Stimulated activated CD8-positive, alpha-beta memory T cell treated with anti-CD3 and anti-CD28 coated beads, Interleukin-7, amount 100 ng/mL, for 48 hours (primary cell): ENCODE data around the gene CACNA1E.

ENCODE experiments used
- DNase-seq, 2 donors: peaks; one replicate each; pipeline ENCODE4 v3.0.0-alpha.2; 2020; ENCODE audit warnings: low read depth in 1 of 2; ENCODE audit errors: extremely low read depth in 1 of 2

Gene CACNA1E

GRCh38 chr1:181674617-181675016, 191.3 kb downstream of the CACNA1E start:
- DNase-seq = no peak

DNA sequence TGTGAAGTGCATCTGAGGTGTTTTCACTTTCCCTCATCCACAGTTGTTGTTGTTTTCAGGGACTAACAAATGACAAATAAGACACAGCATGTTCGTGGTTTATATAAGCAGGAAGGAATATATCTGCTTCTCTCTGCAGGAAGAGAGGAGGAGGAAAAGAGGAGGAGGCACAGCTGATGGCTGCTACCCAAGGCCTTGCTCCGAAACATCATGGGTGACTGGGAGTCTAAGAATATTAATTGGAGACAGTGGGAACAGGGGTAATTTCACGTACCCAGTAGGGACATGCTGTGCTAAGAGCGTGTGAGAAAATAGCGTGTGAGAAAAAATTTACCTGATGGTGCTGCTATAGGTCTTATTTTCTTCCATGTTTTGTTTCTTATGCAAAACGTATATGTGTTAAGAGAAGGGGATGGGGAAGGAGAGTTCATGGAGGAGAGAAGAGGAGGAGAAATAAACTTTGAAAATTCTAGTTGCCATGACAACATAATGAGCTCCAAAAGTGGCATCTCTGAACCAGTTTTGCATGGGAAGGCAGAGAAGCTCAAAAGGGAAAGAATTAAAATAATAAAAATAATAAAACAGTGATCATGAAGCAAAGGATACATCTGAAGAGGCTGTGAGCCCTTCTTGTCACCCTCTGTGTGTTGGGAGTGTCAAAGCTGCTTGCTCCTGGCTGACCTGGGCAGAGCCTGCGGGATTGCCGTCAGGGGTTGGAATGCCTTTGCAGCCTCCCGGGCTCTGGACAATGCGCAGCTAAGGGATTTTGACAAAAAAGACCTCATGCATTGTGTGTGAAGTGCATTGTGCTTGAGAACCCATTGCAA, 192.0 kb downstream of the CACNA1E start:
- DNase-seq = no peak

GRCh38 chr1:181675918-181676190, 192.5 kb downstream of the CACNA1E start:
- DNase-seq = no peak

DNA sequence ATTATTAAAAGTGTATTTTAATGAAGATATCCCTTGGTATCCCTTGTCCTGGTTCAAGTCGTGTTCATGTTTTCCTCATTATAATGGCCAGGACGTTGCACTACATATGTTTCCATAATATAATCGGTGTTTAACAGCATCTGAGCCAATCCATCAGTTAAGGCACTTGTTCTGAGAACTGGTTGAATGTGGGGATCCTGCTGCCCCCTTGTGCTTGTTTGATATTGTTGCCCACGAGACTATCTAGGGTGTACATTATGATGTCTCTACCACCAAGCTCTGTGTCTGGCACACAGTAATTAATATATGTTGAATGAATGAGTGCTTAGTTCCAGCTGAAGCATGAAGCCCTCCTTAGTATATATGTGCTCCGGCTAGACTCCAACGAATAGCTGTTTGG, 193.0 kb downstream of the CACNA1E start:
- DNase-seq = no peak

- DNase-seq = no peak
Measured at GRCh38 chr1:181680332-181680731, 197.0 kb downstream of the CACNA1E start.

- no peak for DNase-seq
Measured at GRCh38 chr1:181680871-181681270, 197.6 kb downstream of the CACNA1E start.

GRCh38 chr1:181685211-181685610, 201.9 kb downstream of the CACNA1E start:
- DNase-seq = no peak

- no peak for DNase-seq
Measured at GRCh38 chr1:181701891-181702290, 218.6 kb downstream of the CACNA1E start.

GRCh38 chr1:181704546-181704945, 221.2 kb downstream of the CACNA1E start:
- no peak for DNase-seq

GRCh38 chr1:181711820-181712219, 228.5 kb downstream of the CACNA1E start:
- DNase-seq = no peak

DNA sequence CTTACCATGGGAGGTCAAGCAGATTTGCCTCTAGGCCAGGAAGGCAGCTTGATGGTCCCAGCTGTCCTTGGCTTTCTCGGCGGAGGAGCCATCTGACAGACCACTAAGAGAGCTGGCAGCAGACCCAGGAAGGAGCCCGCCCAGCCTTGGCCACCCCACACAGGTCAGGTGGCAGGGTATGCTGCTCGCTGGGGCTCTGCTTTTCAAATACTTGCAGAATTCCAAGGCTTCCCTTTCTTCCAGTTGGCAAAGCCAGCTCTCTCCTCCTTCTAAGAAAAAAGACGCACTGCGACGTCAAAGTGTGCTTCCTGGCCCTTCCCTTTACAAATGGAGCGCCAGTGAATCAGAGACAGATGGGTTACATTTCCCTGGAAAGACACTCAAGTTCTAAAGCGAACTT, 229.4 kb downstream of the CACNA1E start:
- no peak for DNase-seq

DNA sequence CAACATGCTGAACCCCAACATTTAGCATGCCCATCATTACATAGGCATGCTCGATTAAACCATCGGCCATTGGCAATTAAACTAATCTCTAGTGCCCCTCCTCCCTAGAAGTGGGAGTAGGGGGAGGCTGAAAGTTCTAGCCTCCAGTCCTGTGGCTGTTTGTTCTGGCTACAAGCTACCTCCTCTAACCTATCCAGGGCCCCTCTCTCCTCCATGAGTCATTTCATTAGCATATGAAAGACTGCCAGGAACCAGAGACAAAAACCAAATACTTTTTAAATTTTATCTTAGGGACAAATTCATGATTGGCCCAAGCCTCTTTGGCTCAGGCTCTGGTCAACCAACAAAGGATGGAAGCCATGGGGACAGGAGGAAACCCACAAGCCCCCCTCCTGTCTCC, 231.1 kb downstream of the CACNA1E start:
- no peak for DNase-seq

DNA sequence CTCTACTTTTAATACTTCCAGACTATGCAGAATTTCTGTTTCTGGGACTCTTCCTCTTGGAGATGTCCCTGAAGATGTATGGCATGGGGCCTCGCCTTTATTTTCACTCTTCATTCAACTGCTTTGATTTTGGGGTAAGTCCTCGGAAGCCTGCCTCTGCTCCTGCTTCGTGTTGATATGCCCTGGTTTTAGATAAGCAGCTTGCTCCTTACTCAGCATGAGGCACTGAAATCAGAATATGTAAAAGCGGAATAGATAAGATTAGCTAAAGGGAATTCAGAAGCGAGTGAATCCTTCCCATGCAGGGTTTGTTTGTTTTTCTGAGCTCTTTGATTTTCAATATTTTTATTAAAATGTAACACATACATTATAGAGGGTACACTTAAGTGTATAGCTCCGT, 234.7 kb downstream of the CACNA1E start:
- DNase-seq = no peak

DNA sequence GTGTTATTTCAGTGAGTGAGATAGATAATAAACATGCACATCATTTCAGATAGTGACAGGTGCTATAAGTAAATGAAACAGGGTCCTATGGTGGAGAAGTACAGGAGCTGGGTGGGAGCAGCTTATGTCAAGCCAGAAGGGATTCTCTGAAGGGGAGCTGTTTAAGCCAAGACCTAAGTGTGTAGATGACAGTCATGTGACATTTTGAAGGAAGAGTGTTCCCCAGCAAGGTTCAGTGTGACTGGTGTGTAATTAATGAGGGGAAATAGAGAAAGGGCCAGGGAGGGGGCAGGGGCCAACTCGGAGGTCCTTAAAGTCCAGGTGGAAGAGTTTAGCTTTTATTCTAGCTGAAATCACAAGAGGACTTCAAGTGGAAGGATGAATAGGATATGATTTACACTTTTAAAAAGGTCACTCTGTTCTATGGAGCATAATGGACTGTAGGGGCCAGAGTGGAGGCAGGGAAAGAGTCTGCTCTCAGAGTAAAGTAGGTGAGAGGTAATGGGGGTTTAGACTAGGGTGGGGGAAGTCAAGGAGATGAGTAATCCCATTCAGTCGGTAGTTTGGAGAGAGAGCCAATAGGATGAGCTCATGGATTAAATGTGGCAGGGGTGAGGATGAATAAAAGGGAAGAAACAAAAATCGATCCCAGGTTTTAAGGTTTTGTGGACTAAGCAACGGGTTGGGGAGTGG, 243.1 kb downstream of the CACNA1E start:
- no peak for DNase-seq

DNA sequence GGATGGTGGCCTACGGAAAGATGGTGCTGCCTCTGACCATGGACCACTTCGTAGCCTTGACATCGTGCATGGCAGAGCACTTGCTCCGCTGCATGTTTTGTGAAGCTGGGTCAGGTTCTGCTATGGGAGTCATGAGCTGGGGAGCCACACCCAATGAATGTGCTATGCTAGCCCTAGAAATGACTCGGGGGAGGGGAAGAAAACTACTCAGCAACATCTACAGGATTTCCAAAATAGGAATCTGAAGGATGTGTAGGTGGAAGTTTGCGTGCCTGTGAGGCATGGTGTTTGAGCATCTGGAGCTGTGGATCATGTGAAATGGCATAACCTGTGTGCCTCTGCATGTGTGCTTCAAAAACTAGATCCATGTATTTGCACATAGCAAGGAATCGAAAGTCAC, 247.3 kb downstream of the CACNA1E start:
- no peak for DNase-seq

GRCh38 chr1:181732218-181732990, 249.1 kb downstream of the CACNA1E start:
- no peak for DNase-seq

DNA sequence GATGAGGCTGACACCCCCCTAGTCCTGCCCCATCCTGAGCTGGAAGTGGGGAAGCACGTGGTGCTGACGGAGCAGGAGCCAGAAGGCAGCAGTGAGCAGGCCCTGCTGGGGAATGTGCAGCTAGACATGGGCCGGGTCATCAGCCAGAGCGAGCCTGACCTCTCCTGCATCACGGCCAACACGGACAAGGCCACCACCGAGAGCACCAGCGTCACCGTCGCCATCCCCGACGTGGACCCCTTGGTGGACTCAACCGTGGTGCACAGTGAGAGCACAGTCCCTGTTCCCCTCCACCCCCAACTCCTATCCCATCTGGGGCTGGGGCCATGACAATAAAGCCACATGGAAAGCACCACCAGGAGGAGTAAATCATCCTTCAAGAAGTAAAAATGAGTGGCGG, 250.2 kb downstream of the CACNA1E start:
- DNase-seq = no peak

DNA sequence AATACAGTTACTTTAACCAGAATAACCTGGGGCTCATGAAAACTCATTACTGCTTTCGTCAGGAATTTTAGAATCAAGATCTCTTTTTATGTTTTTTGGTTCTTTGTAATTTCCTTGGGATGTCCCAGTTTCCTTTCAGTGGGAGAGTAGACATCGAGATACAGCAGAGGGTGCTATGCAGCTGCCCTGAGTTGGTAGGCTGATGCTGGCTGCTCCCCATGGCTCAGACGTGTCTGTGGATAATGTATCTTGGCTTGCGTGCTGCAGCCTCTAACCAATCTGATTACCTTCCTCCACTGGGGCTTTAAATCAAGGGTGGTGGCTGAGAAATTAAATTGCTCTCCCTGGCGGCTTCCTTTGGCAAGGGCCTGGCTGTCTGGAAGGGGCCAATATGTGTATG, 253.7 kb downstream of the CACNA1E start:
- no peak for DNase-seq

- no peak for DNase-seq
Measured at GRCh38 chr1:181739214-181739613, 255.9 kb downstream of the CACNA1E start.

DNA sequence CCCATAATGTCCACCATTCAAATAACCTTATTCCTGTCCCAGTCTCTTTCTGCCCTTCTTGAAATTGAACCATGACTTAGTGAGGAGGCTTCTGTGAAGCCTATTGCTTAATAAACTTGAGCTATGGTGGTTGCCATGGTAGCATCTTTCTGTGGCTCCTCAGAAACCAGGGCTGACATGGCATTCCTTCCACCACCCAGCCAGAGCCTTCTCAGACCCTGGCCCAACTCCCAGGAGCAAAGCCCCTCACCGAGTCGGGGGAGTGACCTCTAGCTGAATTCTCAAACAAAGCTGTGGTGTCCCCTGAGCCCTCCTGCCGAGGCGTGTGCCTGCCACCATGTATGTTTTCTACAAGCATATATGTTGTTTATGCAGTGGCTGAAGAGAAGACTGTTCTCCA, 259.1 kb downstream of the CACNA1E start:
- DNase-seq = no peak

DNA sequence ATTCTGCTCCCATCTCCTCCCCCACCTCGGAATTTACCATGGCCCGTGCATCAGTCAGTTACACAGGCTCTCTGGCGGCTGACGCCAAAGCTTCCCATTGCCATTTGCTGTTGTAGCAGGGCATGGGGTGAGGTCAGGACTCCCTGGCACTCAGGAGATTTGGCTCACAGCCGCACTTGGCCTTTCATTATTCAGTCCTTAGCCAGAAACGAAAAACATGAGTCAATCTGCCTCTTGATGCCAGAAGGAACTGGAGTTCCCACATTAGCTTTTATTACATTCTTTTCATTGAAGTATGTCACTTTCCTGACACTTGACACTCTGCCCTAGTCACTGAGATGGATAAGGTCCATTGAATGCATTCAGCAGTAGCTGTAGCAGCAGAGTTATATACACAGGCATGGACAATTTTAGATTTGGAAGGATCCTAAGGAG, 260.6 kb downstream of the CACNA1E start:
- no peak for DNase-seq

DNA sequence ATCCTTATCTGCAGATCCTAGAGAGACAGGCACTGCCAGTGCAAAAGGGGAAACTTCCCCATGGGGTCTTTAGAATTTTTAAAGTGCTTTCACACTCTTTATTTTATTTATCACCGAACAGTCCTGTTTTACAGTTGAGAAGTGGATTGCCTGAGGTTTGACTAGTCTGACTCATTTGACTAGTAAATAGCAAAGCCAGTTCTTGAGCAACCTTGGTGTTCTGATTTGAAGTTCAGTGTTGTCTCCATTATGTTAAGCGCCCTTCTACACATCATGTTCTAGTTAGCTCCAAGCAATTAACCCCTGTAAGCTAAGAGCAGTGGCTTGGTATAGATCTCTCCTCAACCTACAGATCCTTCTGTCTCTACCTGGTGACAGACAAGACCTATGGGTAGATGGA, 262.9 kb downstream of the CACNA1E start:
- no peak for DNase-seq
